Body of pancreas (tissue), 4 donors: ENCODE measurements around the gene CENPH.

ENCODE experiments used
- POLR2A ChIP-seq, 3 donors: fragments of 450-650 bp; IDR thresholded peaks; one replicate each; pipeline ENCODE4 v1.6.1; 2016; ENCODE audit warnings: antibody characterized with exemption in 3 of 3, mild to moderate bottlenecking in 2 of 3
- TF ChIP-seq, protein P1 (sequence below), 7 experiments: fragments of 450-650 bp in 4 of 7; fragments of 200-600 bp in 3 of 7; sonication (generic) in 3 of 7; IDR thresholded peaks; one replicate each; pipeline ENCODE4 v1.5.1; 2016 to 2019; ENCODE audit warnings: antibody characterized with exemption in 7 of 7

DNA sequence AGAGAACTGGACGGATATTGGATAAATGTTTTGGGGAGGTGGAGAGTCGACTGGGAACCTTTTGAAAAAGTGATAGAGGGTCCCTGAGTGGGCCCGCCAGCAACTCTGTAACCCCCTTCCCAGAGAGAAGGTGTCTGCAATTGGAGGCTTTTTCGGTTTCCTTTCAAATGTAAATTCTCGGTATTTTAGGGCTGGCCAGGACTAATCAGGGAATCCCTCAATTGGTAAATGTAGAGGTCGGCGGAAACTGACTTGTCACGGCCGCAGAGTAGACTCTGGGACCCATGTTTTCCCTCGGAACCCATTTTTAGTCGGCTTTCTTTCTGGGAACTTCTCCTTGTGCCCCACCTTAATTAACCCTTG, 21.9 kb upstream of the CENPH start:
- TF ChIP-seq POLR2A (IDR thresholded peaks at IDR 0.05): no peak
- TF ChIP-seq, protein P1, sequence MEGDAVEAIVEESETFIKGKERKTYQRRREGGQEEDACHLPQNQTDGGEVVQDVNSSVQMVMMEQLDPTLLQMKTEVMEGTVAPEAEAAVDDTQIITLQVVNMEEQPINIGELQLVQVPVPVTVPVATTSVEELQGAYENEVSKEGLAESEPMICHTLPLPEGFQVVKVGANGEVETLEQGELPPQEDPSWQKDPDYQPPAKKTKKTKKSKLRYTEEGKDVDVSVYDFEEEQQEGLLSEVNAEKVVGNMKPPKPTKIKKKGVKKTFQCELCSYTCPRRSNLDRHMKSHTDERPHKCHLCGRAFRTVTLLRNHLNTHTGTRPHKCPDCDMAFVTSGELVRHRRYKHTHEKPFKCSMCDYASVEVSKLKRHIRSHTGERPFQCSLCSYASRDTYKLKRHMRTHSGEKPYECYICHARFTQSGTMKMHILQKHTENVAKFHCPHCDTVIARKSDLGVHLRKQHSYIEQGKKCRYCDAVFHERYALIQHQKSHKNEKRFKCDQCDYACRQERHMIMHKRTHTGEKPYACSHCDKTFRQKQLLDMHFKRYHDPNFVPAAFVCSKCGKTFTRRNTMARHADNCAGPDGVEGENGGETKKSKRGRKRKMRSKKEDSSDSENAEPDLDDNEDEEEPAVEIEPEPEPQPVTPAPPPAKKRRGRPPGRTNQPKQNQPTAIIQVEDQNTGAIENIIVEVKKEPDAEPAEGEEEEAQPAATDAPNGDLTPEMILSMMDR (IDR thresholded peaks at IDR 0.05): no peak
